GM12864 (cell line): ENCODE measurements around the gene CFAP410.

Experiments
- DNase-seq: peaks from one replicate; pipeline ENCODE4 v3.0.0-alpha.2; 2011; ENCODE audit warnings: low read depth
- H3K4me3 ChIP-seq: 2 replicates; pipeline ENCODE4 v1.5.1; 2011; ENCODE audit warnings: mild to moderate bottlenecking, low read depth, low read length, control low read depth
- CTCF ChIP-seq: IDR thresholded peaks from 2 replicates; pipeline ENCODE4 v1.5.1; 2011; ENCODE audit warnings: low read depth, mild to moderate bottlenecking, moderate library complexity, low read length, control low read depth, inconsistent platforms; ENCODE audit errors: missing control alignments

CFAP410 gene

GRCh38 chr21:44354775-44355771, 15.9 kb upstream of the CFAP410 start:
- no peak overlapping the region for H3K4me3 ChIP-seq
- peak; percentile 40 for DNase-seq
- no peak for TF ChIP-seq CTCF

GRCh38 chr21:44354001-44354405, 14.8 kb upstream of the CFAP410 start:
- TF ChIP-seq CTCF: no peak
- no peak overlapping the region for H3K4me3 ChIP-seq
- no peak for DNase-seq

- no peak within 1 kb of the TSS for H3K4me3 ChIP-seq
- DNase-seq: peak; percentile 37
Measured at GRCh38 chr21:44353191-44353970, 14.2 kb upstream of the CFAP410 start, which contains the start of gene TRPM2. Gene TRPM2, plus strand, starts transcription at chr21:44353621. Its CDS starts 80 bp downstream, at chr21:44353701.

GRCh38 chr21:44352253-44352860, 13.2 kb upstream of the CFAP410 start:
- no peak overlapping the region for H3K4me3 ChIP-seq
- no peak for TF ChIP-seq CTCF
- no peak for DNase-seq

More at GRCh38 chr21:44353191-44353970, 14.2 kb upstream of the CFAP410 start, which contains the start of gene TRPM2:
- no peak for TF ChIP-seq CTCF

- no peak overlapping the region for H3K4me3 ChIP-seq
- no peak for DNase-seq
- TF ChIP-seq CTCF: no peak
Measured at GRCh38 chr21:44351535-44352252, 12.5 kb upstream of the CFAP410 start.
